Measurements from ENCODE around the gene AMT. TPM values are rescaled to one million over a fixed set of nuclear protein-coding genes. Genes with fewer than 3 reads are reported as not detected.

The AMT gene
- total and polyA plus RNA-seq, 11 donors, result 3.5 to 39.9 (median 17.0) TPM

GRCh38 chr3:49411535-49411967, 10.7 kb downstream of the AMT start:
- intact Hi-C loops (cut with DNase I), result loop anchor here in 8 of 10 donors (2.0 to 10.0 kb wide), 5 partner anchors 53 to 247 kb away; partner anchors contain the start of genes GPX1 (in 6 of the 8), USP4 (in 3 of the 8) and CCDC71 (in 1 of the 8)
- H3K4me3 ChIP-seq, result peak overlapping the region; percentile 67 to 99 (median 86)

GRCh38 chr3:49410846-49411534, 11.3 kb downstream of the AMT start:
- Histone ChIP-seq H3K4me3 (peak overlapping the region; percentile 67 to 99 (median 86)), H3K4me1 (peaks cover 4 to 79% (median 56%) of the 10 kb centered on the region in 12 donors), H3K9me3 (no peaks in the 10 kb centered on the region), H3K27me3 (no peaks in the 10 kb centered on the region), H3K36me3 (peaks cover 0 to 23% (median 13%) of the 10 kb centered on the region in 9 donors), H3K27ac (peak overlapping the region; percentile 91 to 99 (median 98))
- ATAC-seq (no peak), DNase-seq (no peak)
- 0 to 1% (median 1%) methylated on average over 32 to 33 of the region's 33 CpGs for WGBS, 4 donors
- TF ChIP-seq CTCF (IDR thresholded peaks at IDR 0.05), result no peak
- TF ChIP-seq POLR2A (IDR thresholded peaks at IDR 0.05), result no peak
- intact Hi-C loops (cut with DNase I), result loop anchor here in 8 of 10 donors (2.0 to 10.0 kb wide), 5 partner anchors 52 to 246 kb away; partner anchors contain the start of genes GPX1 (in 6 of the 8), USP4 (in 3 of the 8) and CCDC71 (in 1 of the 8)

More at GRCh38 chr3:49411535-49411967, 10.7 kb downstream of the AMT start:
- TF ChIP-seq CTCF (IDR thresholded peaks at IDR 0.05), result peak in 1 of 12 donors; percentile 13
- TF ChIP-seq POLR2A (IDR thresholded peaks at IDR 0.05), result no peak
- H3K9me3 ChIP-seq, result no peaks in the 10 kb centered on the region
- peaks cover 4 to 79% (median 55%) of the 10 kb centered on the region in 12 donors for H3K4me1 ChIP-seq
- H3K27ac ChIP-seq, result peak overlapping the region; percentile 91 to 99 (median 98)
- H3K36me3 ChIP-seq, result peaks cover 0 to 23% (median 13%) of the 10 kb centered on the region in 9 donors
- DNase-seq, result peak; percentile 55 to 80 (median 66)
- peak in 2 of 4 donors; percentile 33 to 37 for ATAC-seq
- WGBS, 4 donors, result 0 to 1% (median 0%) methylated on average over 9 to 59 of the region's 59 CpGs
- H3K27me3 ChIP-seq, result no peaks in the 10 kb centered on the region

- no peak for ATAC-seq
- no peak for TF ChIP-seq POLR2A (IDR thresholded peaks at IDR 0.05)
- TF ChIP-seq CTCF (IDR thresholded peaks at IDR 0.05), result no peak
- Histone ChIP-seq H3K9me3 (no peaks in the 10 kb centered on the region), H3K36me3 (peaks cover 0 to 20% (median 9%) of the 10 kb centered on the region in 9 donors), H3K4me1 (peaks cover 4 to 79% (median 60%) of the 10 kb centered on the region in 12 donors), H3K27me3 (no peaks in the 10 kb centered on the region), H3K4me3 (peak overlapping the region; percentile 67 to 99 (median 86)), H3K27ac (peak overlapping the region in 11 of 12 donors; percentile 91 to 99 (median 97))
- DNase-seq, result no peak
- WGBS, 4 donors, result 31 to 34% (median 33%) methylated on average over 4 of the region's 4 CpGs
- intact Hi-C loops (cut with DNase I), result loop anchor here in 8 of 10 donors (2.0 to 10.0 kb wide), 5 partner anchors 51 to 245 kb away; partner anchors contain the start of genes GPX1 (in 6 of the 8), USP4 (in 3 of the 8) and CCDC71 (in 1 of the 8)
These were observed 12.0 kb downstream of the AMT start for GRCh38 chr3:49410066-49410845.
